ENCODE results near the gene TPPP3. TPM values are rescaled to one million over a fixed set of nuclear protein-coding genes. Genes with fewer than 3 reads are reported as not detected.

TPPP3 gene
- total RNA-seq, 1 experiment from 2014 or later: not detected

DNA sequence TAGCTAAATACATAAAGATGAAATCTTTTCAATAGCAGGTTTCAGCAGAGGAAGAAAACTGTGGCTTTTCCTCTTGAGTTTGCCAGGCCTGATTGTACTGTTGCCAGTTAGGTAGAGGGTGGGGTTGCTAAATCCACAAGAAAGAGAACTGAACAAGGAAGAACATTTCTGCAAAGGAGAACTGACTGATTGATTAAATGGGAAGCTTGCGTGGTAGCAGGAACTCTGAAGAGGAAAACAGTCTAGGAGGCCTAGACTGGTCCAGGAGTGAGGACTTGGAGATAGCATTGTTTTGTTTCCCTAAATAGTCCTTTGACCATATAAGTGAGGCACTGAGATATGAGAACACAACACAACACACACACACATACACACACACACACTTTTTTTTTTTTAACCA lies 47.9 kb downstream of the TPPP3 start:
- no peak for DNase-seq
- Histone ChIP-seq H3K9me3 (no peaks in the 10 kb centered on the region), H3K36me3 (no peaks in the 10 kb centered on the region)

DNA sequence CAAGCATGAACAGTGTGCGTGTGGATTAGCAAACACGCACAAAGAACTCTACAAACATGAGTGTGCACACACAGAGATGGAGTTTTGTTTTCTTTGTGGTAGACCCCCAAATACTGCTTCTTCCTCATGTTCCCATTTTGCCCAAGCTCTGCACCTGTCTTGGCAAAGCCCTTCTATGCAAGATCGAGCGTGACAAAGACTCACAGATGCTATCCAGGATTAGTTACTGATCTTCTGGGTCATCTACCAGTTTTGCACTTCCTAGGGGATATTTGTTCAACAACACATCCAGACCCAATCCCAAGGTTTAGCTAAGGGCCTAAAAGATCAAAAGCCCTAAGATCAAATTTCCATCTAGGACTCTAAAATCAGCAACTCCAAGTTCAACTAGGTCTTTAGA lies 50.7 kb downstream of the TPPP3 start:
- H3K36me3 ChIP-seq: no peaks in the 10 kb centered on the region
- DNase-seq: no peak
- H3K27me3 ChIP-seq: no peaks in the 10 kb centered on the region
- no peaks in the 10 kb centered on the region for H3K9me3 ChIP-seq
- no peak overlapping the region for H3K4me3 ChIP-seq

More for the DNA sequence above, 47.9 kb downstream of the TPPP3 start:
- Histone ChIP-seq H3K4me3 (no peak overlapping the region), H3K27me3 (no peaks in the 10 kb centered on the region)

DNA sequence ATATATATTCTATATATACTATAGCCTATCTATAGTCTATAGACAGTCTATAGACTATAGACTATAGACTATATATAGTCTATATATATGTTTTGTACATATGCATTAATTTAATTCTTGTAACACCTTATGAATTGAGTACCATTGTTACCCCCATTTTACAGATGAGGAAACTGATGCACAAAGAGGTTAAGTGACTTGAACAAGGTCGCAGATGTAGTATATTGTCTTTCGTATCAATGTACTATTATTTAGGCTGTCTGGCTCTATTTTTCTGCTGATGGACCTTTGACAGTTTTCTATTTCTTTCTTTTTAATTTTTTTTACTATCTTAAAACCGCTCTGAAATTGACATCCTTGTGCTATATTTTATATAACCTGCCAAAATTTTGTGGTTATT lies 52.0 kb downstream of the TPPP3 start:
- Histone ChIP-seq H3K9me3 (no peaks in the 10 kb centered on the region), H3K36me3 (no peaks in the 10 kb centered on the region), H3K4me3 (no peak overlapping the region), H3K27me3 (no peaks in the 10 kb centered on the region)
- no peak for DNase-seq

Other genes with a start within 250 kb of the TPPP3 start
- 5.2 and 10.0 TPM in 2 replicates for gene B3GNT9, start 242.5 kb downstream of the TPPP3 start, total RNA-seq (2014; rRNA removed; shearing (Covaris generic); ENCODE audit: low replicate concordance)
- gene TRADD, start 233.6 kb downstream of the TPPP3 start, total RNA-seq (2014; rRNA removed; shearing (Covaris generic); ENCODE audit: low replicate concordance): 11.4 and 14.4 TPM in 2 replicates
- gene FBXL8, start 233.5 kb downstream of the TPPP3 start, total RNA-seq (2014; rRNA removed; shearing (Covaris generic); ENCODE audit: low replicate concordance): 2.5 and 7.0 TPM in 2 replicates
- 3.9 TPM in 1 of 2 replicates, not detected in the other for gene HSF4, start 228.8 kb downstream of the TPPP3 start, total RNA-seq (2014; rRNA removed; shearing (Covaris generic); ENCODE audit: low replicate concordance)
- gene NOL3, start 223.0 kb downstream of the TPPP3 start, total RNA-seq (2014; rRNA removed; shearing (Covaris generic); ENCODE audit: low replicate concordance): 9.9 and 16.5 TPM in 2 replicates
- 5.7 and 8.5 TPM in 2 replicates for gene MATCAP1, start 209.5 kb downstream of the TPPP3 start, total RNA-seq (2014; rRNA removed; shearing (Covaris generic); ENCODE audit: low replicate concordance)
- gene EXOC3L1, start 203.4 kb downstream of the TPPP3 start, total RNA-seq (2014; rRNA removed; shearing (Covaris generic); ENCODE audit: low replicate concordance): not detected in 2 replicates
- gene E2F4, start 201.3 kb downstream of the TPPP3 start, total RNA-seq (2014; rRNA removed; shearing (Covaris generic); ENCODE audit: low replicate concordance): 72.5 and 81.0 TPM in 2 replicates
- 1.9 TPM in 1 of 2 replicates, not detected in the other for gene ELMO3, start 194.4 kb downstream of the TPPP3 start, total RNA-seq (2014; rRNA removed; shearing (Covaris generic); ENCODE audit: low replicate concordance)
- 27.1 and 33.2 TPM in 2 replicates for gene TMEM208, start 166.4 kb downstream of the TPPP3 start, total RNA-seq (2014; rRNA removed; shearing (Covaris generic); ENCODE audit: low replicate concordance)
- 7.7 and 8.9 TPM in 2 replicates for gene FHOD1, start 146.0 kb downstream of the TPPP3 start, total RNA-seq (2014; rRNA removed; shearing (Covaris generic); ENCODE audit: low replicate concordance)
- gene SLC9A5, start 144.5 kb downstream of the TPPP3 start, total RNA-seq (2014; rRNA removed; shearing (Covaris generic); ENCODE audit: low replicate concordance): 0.03 TPM in 1 of 2 replicates, not detected in the other
- 78.0 and 80.1 TPM in 2 replicates for gene PLEKHG4, start 114.0 kb downstream of the TPPP3 start, total RNA-seq (2014; rRNA removed; shearing (Covaris generic); ENCODE audit: low replicate concordance)
- not detected in 2 replicates for gene KCTD19, start 66.8 kb downstream of the TPPP3 start, total RNA-seq (2014; rRNA removed; shearing (Covaris generic); ENCODE audit: low replicate concordance)
- 0.33 and 0.39 TPM in 2 replicates for gene LRRC36, start 66.7 kb downstream of the TPPP3 start, total RNA-seq (2014; rRNA removed; shearing (Covaris generic); ENCODE audit: low replicate concordance)
- gene ZDHHC1, start 23.0 kb upstream of the TPPP3 start, total RNA-seq (2014; rRNA removed; shearing (Covaris generic); ENCODE audit: low replicate concordance): 2.3 TPM in 1 of 2 replicates, not detected in the other
- not detected in 2 replicates for gene HSD11B2, start 37.6 kb upstream of the TPPP3 start, total RNA-seq (2014; rRNA removed; shearing (Covaris generic); ENCODE audit: low replicate concordance)
- 30.8 and 42.3 TPM in 2 replicates for gene ATP6V0D1, start 87.7 kb upstream of the TPPP3 start, total RNA-seq (2014; rRNA removed; shearing (Covaris generic); ENCODE audit: low replicate concordance)
- gene AGRP, start 90.0 kb upstream of the TPPP3 start, total RNA-seq (2014; rRNA removed; shearing (Covaris generic); ENCODE audit: low replicate concordance): not detected in 2 replicates
- 3.1 and 5.0 TPM in 2 replicates for gene RIPOR1, start 135.3 kb upstream of the TPPP3 start, total RNA-seq (2014; rRNA removed; shearing (Covaris generic); ENCODE audit: low replicate concordance)
- gene CTCF, start 169.0 kb upstream of the TPPP3 start, total RNA-seq (2014; rRNA removed; shearing (Covaris generic); ENCODE audit: low replicate concordance): 26.1 and 32.2 TPM in 2 replicates